Endothelial cell (in vitro differentiated cells): ENCODE data around the gene LRRFIP1. TPM values are rescaled to one million over a fixed set of nuclear protein-coding genes. Genes with fewer than 3 reads are reported as not detected.
"Not testable (repeated sequence)": the region's sequence is repeated elsewhere in the genome, so short reads cannot be mapped to it uniquely, and the experiment has no call there.

Source experiments
- DNase-seq: peaks from one replicate; pipeline ENCODE4 v3.0.0; 2021; ENCODE audit warnings: low spot score
- H3K27ac Mint-ChIP-seq: one replicate; pipeline ENCODE4 v1.8.0; 2021; ENCODE audit warnings: mixed read lengths, inconsistent platforms; ENCODE audit not compliant: unreplicated experiment
- H3K27me3 Mint-ChIP-seq: one replicate; pipeline ENCODE4 v1.8.0; 2021; ENCODE audit warnings: mild to moderate bottlenecking, moderate library complexity, mixed read lengths, inconsistent platforms; ENCODE audit not compliant: unreplicated experiment
- H3K36me3 Mint-ChIP-seq: one replicate; pipeline ENCODE4 v1.8.0; 2021; ENCODE audit warnings: mild to moderate bottlenecking, low read depth, mixed read lengths, inconsistent platforms; ENCODE audit not compliant: unreplicated experiment
- H3K4me1 Mint-ChIP-seq: one replicate; pipeline ENCODE4 v1.8.0; 2021; ENCODE audit warnings: mild to moderate bottlenecking, mixed read lengths, inconsistent platforms; ENCODE audit not compliant: unreplicated experiment
- H3K4me3 Mint-ChIP-seq: one replicate; pipeline ENCODE4 v1.8.0; 2021; ENCODE audit warnings: mild to moderate bottlenecking, mixed read lengths, inconsistent platforms; ENCODE audit not compliant: unreplicated experiment
- H3K9me3 Mint-ChIP-seq: one replicate; pipeline ENCODE4 v1.8.0; 2021; ENCODE audit warnings: mixed read lengths, inconsistent platforms; ENCODE audit not compliant: unreplicated experiment
- total RNA-seq: library from RNA; stranded (reverse); fragmentation: NEBNext Ultra II Directional; extraction: Animal tissue kit (Norgen Biotek cat#: 25700); gene quantifications from one replicate; pipeline ENCODE4 v1.2.1, GENCODE V29; 2021; ENCODE audit not compliant: unreplicated experiment
- TF ChIP-seq, protein P1 (sequence below): fragments of 200-600 bp; sonication (generic); IDR thresholded peaks from one replicate; pipeline ENCODE4 v1.5.0; 2021; ENCODE audit warnings: antibody characterized with exemption; ENCODE audit not compliant: unreplicated experiment

Gene LRRFIP1
- total RNA-seq, 1 donor from 2014 or later = 105 TPM

DNA sequence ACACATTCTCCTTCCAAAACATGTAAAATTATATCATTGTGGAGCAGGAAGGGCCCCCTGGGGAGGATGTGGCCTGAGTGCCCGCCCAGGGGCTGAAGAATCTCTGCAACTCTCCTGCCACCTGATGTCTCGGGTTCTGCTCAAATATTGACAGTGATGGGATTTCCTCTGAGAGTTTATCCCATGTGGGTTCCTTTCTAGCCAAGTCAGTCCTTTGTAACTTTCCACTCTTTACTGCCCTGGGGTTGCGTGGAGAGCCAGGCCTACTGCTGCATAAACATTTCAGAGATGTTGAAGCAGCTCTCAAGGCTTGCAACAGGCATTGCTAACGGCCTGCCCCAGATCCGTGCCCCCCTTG, 32.9 kb upstream of the LRRFIP1 start:
- Mint-ChIP-seq H3K27me3 (peaks cover 13% of the 10 kb centered on the region), H3K4me3 (no peak overlapping the region), H3K9me3 (no peaks in the 10 kb centered on the region), H3K4me1 (peaks cover 30% of the 10 kb centered on the region), H3K36me3 (no peaks in the 10 kb centered on the region), H3K27ac (no peak overlapping the region)
- TF ChIP-seq, protein P1, sequence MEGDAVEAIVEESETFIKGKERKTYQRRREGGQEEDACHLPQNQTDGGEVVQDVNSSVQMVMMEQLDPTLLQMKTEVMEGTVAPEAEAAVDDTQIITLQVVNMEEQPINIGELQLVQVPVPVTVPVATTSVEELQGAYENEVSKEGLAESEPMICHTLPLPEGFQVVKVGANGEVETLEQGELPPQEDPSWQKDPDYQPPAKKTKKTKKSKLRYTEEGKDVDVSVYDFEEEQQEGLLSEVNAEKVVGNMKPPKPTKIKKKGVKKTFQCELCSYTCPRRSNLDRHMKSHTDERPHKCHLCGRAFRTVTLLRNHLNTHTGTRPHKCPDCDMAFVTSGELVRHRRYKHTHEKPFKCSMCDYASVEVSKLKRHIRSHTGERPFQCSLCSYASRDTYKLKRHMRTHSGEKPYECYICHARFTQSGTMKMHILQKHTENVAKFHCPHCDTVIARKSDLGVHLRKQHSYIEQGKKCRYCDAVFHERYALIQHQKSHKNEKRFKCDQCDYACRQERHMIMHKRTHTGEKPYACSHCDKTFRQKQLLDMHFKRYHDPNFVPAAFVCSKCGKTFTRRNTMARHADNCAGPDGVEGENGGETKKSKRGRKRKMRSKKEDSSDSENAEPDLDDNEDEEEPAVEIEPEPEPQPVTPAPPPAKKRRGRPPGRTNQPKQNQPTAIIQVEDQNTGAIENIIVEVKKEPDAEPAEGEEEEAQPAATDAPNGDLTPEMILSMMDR = no peak
- no peak for DNase-seq

DNA sequence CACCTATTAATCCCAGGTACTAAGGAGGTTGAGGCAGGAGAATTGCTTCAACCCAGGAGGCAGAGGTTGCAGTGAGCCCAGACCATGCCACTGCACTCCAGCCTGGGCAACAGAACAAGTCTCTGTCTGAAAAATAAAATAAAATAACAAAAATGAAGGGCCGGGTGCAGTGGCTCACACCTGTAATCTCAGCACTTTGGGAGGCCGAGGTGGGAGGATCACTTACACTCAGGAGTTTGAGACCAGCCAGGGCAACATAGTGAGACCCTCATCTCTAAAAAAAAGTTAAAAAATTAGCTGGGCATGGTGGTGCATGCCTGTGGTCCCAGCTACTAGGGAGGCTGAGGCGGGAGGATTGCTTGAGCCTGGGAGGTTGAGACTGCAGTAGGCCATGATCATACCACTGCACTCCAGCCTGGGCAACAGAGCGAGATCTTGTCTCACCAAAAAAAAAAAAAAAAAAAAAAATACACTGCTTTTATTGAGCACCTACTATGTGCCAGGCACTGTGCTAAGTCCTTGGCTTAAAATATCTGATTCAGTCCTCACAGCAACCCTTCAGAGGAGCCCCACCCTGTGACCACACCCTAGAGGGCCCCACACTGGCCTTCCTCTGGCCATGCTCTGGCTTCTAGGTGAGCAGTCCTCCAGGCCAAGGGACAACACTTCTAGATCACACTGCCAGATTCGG, 31.4 kb upstream of the LRRFIP1 start:
- H3K27me3 Mint-ChIP-seq = peaks cover 15% of the 10 kb centered on the region
- H3K4me1 Mint-ChIP-seq = peaks cover 27% of the 10 kb centered on the region
- not testable (repeated sequence) for DNase-seq, H3K9me3 Mint-ChIP-seq, H3K27ac Mint-ChIP-seq, H3K4me3 Mint-ChIP-seq, H3K36me3 Mint-ChIP-seq

DNA sequence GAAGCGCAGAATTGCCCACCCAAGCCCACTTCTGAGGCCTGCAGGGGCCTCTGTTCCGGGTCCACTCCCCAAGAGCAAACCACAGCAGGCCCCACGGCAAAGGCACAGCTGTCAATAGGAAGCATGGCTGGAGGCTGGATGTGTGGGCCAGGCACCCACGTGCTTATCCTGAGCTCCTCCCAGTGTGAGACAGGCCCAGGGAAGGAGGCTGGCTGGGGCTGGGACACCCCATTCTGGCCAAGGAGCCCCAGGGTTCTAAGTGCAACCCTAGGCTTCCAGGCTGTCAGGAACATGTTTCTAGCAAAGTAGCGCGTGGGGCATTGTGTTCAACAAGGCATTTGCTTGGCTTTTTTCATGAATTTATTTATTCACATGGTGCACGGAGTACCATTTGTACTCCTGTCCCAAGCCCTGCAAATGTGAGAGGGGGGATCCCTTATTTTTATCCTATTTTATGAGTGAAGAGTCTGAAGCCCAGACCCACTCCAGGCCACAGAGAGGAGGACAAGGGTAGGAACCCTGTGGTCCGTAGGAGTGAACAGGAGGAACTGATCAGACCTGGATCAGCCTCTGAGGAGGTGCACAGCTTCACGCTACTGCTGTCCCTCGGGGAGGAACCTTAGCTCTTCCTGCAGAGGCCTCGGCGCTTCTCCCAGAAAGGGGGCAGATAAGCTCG, 30.7 kb upstream of the LRRFIP1 start:
- no peaks in the 10 kb centered on the region for H3K9me3 Mint-ChIP-seq
- TF ChIP-seq, protein P1 = no peak
- H3K4me3 Mint-ChIP-seq = no peak overlapping the region
- no peak overlapping the region for H3K27ac Mint-ChIP-seq
- H3K27me3 Mint-ChIP-seq = peaks cover 17% of the 10 kb centered on the region
- no peaks in the 10 kb centered on the region for H3K36me3 Mint-ChIP-seq
- H3K4me1 Mint-ChIP-seq = peaks cover 25% of the 10 kb centered on the region
- DNase-seq = no peak

DNA sequence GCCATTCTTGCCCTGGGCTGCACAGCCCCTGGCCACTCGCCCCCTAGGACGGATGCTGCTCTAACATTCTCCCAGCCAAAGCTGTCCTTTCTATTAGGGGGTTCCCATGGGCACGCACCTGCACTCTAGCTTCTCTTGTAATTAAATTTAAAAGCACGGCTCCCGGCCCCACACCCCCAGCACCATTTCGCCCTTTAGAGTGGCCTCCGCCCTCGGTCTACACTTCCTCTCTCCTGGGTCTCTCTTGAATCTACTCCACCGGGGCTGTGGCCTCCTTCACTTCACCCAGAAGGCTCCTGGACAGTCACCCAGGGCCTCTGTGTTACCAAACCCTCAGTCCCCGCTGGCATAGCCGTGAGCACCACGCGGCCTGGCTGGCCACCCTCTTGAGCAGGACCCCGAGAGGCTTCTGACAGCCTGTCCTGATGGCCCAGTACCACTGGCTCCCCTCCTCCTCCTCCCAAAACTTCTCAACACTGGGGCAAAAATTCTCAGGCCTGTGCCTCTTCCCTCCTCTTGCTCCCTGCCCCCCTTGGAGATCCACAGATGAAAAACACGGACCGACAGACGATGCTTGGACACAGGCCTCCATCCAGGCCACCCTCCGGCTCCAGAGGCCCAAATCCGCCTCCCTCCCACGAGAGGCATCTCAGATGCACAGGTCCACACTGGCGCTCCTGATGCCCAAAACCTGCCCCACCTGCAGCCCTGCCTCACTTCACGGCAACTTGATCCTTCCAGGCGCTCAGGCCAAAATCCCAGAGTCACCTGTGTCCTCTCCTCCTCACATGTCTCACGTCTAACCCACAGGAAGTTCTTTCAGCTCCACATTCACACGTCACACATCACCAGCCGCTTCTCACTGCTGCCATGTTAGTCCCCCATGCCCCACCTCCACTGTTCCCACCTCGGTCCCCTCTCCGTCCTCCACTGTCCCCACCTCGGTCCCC, 29.9 kb upstream of the LRRFIP1 start:
- Mint-ChIP-seq H3K4me1 (peaks cover 32% of the 10 kb centered on the region), H3K27me3 (peaks cover 17% of the 10 kb centered on the region), H3K27ac (no peak overlapping the region), H3K4me3 (no peak overlapping the region), H3K9me3 (no peaks in the 10 kb centered on the region), H3K36me3 (no peaks in the 10 kb centered on the region)
- TF ChIP-seq, protein P1 = no peak
- no peak for DNase-seq

DNA sequence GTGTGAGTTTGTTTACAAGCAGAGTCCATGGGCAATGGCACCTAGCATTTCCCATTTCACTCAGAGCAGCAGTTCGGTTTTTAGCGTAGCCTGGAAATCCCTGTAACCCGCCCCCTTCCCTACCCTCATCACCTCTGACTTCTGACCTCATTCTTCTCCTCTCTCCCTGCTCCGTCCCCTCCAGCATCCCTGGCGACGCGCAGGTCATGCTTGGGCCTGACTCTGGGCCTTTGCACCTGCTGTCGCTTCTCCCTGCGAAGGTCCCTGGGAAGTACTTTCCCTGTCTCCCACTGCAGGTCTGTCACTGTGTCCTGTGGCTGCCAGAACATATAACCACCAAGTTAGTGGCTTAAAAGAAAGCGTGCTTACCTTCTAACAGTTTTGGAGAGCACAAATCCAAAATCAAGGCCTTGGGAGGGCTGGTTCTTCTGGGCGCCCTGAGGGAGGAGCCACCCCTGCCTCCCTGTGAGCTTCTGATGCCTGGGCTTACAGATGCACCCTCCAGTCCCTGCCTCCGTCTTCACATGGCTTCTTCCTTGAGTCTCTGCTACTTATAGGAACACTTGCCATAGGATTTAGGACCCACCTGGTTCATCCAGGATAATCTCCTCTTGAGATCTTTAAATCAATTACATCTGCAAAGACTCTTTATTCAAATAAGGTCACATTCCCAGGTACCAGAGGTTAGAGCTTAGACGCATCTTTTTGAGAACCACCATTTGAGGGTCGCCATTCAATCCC, 28.7 kb upstream of the LRRFIP1 start:
- H3K36me3 Mint-ChIP-seq = no peaks in the 10 kb centered on the region
- peaks cover 15% of the 10 kb centered on the region for H3K27me3 Mint-ChIP-seq
- no peak overlapping the region for H3K27ac Mint-ChIP-seq
- no peak overlapping the region for H3K4me3 Mint-ChIP-seq
- H3K9me3 Mint-ChIP-seq = no peaks in the 10 kb centered on the region
- H3K4me1 Mint-ChIP-seq = peaks cover 43% of the 10 kb centered on the region
- no peak for DNase-seq
- TF ChIP-seq, protein P1 = no peak
